HG02943 (cell line): Measurements from ENCODE around the gene SLC43A1.
A peak's percentile ranks its signal among the peaks of the same experiment; 100 is the strongest.

Experiments
- ATAC-seq: cut with Tn5 transposase; IDR thresholded peaks from one replicate; pipeline ENCODE4 v1.9.1; 2021; ENCODE audit warnings: mild to moderate bottlenecking, low read depth, moderate library complexity; ENCODE audit not compliant: unreplicated experiment

SLC43A1 gene

DNA sequence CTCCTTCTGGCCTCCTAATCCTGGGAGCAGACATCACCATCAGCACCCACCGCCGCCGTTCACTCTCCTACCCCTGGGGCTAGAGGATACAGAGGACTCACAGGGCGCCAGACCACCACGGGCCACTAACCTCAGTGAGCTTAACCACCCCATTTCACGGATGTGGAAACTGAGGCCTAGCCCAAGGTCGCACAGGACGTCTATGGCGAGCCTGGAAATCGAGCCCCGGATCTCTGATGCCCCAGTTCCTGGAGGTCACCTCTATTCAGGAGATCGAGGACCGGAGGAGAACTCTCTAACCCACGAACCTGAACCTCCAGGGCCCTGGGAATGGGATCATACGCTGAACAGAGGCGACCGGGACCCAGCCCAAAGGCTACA, 14.7 kb upstream of the SLC43A1 start:
- no peak for ATAC-seq

DNA sequence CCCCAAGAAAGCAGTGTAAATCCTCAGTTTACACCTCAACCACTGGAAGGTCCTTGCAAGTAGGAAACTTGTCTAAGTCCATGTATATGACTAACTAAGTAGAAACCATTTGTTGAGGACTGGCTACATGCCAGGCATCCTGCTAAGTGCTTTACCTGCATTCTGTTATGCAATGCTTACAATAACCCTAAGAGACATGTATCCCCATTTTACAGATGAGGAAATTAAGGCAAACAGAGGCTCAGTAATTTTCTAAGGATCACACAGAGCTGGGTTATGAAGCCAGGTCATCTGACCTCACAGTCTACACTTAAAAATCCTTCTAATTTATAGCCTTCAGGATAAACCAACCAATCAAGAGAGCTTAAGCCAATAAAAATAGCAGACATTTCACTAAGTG, 13.5 kb upstream of the SLC43A1 start:
- ATAC-seq: no peak

DNA sequence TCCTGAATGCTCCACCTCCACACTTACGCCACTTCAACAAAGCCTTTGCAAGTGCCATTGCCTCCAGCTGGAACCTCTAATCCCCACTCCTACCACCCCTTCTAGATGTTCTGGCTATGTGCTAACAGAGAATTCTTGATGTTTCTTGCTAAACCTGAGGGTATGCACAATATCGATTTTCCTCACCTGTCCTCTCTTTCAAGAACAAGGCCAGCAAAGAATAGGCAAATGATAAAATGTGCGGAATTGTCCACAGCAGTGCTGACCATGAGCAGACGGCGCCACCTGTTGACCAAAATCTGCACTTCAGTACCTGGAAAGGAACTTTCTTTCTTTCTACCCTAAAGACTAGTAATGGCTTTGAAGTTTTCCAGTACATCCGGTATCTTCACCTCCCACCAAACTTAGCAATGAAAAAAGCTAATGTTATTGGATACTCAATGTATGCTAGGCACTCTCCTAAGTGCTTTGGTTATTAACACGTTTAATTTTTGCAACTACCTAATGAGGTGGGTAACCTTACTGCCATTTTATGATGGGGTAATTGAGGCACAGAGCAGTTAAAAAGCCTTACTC, 11.6 kb upstream of the SLC43A1 start:
- ATAC-seq: no peak

DNA sequence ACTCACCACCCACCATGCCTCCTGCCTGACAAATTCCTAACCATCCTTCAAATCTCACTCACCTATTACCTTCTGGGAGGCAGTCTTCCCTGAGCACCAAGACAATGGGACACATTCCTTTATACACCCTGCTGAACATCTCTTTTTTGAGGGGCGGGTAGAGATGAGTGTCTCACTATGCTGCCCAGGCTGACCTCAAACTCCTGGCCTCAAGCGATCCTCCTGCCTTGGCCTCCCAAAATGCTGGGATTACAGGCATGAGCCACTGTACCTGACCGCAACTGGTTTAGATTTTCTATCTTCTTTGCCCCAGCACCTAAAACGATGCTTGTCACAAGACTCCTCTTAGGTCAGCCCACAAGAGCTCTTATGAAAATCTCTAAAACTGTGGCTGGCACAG, 7.9 kb upstream of the SLC43A1 start:
- ATAC-seq: no peak

DNA sequence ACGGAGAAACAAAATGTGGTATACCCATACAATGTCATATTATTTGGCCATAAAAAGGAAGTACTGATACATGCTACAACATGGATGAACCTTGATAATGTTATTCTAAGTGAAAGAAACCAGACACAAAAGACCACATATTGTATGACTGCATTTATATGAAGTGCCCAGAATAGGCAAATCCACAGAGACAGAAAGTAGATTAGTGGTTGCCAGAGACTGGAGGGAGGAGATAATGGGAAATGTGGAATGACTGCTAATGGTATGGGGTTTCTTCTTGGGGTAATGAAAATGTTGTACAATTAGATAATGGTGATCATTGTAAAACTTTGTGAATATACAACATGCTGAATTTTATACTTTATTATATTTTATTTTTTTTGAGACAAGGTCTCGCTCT, 5.6 kb upstream of the SLC43A1 start:
- ATAC-seq: no peak

DNA sequence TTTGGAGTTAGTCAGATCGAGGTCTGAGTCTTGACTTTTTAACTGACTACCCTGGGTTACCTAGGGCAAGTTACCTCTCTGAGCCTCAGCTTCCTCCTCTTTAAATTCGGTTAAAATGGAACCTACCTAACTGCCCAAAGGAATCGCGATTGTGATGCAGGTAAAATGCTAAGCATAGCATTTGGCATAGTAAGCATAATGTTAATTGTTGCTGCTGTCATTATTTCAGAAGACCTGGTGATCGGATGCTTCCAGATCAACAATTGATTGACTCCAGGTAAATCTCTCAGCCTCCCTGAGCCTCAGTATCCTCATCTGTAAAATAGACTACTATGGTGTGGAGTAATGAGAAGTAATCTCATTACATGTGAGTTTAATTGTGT, 550 bp upstream of the SLC43A1 start:
- ATAC-seq: no peak

DNA sequence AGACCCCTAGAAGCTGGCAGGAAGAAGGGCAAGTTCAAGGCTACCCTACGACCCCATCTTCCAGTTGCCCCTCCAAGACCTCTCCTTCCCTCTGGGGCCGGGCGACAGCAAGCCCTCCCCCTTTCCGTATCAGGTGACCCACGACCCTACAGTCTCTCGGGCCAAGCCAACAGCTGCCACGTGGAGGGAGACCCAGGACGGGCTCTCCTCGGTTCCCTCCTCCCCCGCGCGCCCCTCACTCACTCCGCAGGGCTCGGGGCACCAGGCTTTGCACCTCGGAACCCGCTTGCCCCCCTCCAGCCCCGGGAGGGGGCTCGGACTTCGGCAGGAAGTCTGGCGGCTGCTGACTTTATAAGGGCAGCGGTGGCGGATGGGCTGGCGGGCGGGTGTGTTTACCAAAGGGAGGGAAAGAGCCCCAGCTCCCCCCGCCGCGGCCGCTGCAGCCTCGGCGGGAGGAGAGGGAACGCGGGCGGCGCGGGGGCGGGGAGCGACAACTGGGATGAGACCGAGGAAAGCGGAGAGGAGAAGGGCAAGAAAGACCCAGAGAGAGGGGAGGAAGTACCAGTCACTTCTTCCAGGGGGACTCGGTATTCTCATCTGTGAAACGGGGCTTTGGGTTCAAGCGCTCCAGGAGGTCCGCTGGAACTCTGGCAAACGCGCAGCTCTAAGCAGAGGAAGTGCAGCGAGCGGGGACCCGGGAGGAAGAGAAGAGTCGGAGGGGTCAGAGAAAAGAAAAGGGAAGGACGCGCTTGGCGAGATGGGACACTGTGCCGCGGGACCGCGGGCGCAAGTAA, 767 bp downstream of the SLC43A1 start:
- ATAC-seq: peak; percentile 34

DNA sequence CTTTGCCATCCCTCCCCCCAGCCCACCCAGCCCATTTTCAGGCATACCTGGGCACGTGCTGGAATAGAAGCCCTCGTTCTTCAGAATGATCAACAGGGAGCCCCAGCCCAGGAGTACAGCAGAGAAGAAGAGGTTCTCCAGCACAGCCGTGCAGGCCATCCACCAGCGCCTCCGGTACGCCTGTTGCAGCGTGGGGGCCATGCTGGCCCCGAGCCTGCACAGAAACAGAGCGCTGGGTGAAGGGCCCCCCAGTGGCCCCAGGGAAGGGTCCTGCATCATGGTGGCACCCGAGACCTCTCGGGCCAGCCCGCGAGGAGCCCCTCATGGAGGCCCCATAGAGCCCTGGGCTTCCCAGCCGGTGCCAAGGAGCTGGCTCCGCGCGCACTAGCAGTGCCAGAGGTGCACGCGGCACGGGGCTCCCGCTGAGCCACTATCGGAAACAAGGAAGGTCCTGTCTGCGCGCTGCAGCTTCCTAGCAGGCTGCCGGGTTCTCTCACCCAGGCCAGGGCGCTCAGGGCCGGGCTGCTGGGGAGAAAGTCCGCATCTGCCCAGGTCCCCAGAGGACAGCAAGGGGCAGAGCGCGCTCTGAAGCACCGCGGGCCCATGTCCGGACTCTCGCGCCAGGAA, 1.5 kb downstream of the SLC43A1 start:
- ATAC-seq: peak; percentile 39

DNA sequence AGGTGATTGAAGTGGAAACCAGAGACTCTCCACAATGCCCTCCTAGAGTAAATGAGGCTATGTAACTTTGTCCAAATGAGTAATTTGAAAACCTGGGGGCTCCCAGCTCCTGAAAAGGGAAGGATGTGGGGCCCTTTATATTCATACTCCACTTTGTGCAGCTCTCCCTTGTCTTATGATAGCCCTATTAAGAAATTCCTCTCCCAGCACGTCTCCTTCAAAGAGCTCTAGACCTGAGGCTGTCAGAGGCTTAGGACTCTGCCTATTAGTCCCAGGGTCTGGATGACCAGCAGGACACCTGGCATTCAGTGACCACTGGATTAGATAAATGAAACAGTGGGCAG, 2.1 kb downstream of the SLC43A1 start:
- no peak for ATAC-seq

DNA sequence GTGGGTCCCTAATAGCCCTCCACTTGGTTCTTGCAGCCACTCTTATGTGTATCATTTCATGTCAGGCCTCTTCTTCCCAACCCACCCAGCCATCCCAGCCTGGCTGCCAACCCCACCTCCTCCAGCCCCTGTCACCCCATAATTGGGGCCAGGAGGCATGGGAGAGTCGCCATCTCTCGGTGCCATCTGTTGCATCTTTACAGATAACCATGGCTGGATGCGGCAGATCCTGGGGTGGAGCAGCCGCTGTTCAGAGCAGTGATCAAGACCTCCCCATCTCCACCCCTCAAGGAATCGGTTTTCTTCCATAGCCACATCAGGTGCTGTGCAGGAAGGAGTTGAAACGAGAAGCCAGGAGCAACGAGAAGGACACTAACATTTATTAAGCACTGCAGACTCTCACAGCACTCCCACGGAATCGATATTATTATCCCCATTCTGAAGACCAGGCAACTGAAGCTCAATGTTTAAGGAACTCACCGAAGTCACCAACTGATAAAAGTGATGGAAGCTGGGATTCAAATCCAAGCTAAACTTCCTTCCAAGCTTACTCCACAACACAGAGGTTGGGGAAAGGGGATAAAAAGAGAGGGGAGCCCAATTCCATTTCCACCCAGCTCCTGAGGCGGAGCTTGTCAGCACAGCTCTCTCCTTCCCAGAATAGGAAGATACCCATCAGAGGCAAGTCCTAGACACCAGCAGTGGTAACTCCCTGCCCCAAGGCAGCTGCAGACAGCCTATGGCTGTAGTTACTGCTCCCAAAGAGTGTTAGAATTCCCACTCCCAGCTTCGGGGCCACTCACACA, 2.7 kb downstream of the SLC43A1 start:
- no peak for ATAC-seq

DNA sequence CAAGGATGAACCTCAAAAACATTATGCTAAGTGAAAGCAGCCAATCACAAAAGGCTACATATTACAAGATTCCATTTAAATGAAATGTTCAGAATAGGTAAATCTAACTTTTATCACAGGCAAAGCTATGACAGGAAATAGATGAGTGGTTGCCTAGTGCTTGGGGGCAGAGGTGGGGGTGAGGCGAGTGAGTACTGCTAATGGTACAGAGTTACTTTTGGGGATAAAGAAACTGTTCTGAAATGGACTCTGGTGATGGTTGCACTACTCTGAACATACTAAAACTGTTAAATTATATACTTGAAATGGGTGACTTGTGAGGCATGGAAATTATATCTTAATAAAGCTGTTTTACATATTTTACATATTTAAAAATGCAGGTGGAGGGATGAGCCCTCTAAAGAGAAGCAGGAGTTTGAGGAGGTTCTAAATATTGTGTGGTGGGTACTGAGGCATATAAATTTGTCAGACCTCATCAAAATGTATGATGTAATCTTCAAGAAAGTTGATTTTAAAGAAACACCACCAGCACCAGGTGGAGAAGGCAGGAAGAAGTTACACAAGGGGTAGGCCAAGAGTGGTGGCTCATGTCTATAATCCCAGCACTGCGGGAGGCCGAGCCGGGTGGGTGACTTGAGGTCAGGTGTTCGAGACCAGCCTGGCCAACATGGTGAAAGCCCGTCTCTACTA, 3.6 kb downstream of the SLC43A1 start:
- ATAC-seq: no peak

DNA sequence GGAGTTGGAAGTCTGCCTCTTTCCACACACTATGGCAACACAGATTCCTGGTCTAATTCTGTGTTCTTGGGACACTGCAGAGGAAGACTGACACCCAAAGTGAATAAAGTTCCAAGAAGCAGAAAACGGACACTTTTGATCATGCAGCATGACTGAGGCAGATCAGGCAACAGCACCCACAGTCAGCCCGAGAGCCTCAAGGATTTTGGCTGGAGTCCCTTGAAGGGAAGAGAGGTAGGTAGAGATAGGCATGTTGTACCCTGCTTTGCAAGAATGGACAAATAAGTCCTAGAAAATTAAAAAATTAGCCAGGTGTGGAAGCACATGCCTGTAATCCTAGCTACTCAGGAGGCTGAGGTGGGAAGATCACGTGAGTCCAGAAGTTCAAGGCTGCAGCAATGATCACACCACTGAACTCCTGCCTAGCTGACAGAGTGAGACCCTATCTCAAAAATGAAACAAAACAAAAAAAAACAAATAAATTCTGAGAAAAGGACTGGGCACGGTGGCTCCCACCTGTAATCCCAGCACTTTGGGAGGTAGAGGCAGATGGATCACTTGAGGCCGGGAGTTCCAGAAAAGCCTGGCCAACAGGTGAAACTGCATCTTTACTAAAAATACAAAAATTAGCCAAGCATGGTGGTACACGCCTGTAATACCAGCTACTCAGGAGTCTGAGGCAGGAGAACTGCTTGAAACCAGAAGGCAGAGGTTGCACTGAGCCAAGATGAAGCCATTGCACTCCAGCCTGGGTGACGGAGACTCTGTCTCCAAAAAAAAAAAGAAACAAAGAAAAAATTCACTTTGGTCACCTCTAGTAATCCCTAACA, 6.9 kb downstream of the SLC43A1 start:
- no peak for ATAC-seq

DNA sequence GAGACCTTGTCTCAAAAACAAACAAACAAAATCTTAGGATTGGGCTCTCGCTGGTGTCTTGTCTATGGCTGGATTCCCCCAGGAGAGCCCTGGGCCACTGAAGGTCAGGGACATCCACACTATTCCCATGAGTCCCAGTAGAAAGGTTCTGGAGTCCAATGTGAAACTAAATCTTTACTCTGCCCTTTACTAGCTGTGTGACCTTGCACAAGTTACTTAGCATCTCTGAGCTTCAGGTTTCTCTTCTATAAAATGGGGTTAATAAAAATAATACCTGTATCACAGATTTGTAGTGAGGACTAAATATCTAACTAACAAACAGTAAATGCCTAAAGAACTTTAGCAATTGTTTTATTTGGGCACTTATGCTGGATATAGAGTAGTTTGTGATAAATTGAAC, 9.0 kb downstream of the SLC43A1 start:
- no peak for ATAC-seq

DNA sequence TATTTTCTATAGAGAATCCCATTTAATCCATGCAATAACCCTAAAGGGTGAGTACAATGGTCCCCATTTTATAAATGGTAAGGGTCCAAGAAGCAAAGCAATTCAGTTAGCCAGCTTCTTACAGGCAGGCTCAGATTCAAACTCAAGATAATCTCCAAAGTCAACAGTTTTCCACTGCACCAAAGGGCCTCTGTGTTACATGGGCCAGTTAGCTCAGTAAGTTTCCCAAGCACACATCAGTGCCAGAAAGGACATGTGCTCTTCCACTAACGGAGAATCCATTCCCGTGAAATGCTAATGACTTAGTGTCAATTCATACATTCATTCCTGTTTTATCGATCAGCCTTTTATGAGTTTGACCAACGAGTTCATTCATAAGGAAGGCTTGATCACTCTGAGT, 11.0 kb downstream of the SLC43A1 start:
- ATAC-seq: no peak

DNA sequence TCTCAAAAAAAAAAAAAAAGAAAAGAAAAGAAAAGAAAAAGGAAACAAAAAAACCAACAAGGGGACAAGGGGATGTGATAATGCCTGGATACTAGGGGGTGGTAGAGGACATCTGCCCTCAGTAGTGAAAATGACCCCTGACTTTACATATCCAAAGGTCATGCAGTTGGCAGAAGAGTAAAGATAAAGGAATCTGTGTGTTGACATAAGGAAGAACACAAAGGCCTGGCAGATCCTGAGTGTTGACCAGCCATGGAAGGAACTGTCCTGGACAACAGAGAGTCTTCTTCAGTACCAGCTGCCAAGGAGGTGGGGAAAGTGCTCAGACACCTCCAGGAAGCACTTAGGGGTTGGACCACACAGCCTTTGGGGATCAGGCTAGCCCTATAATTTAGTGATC, 12.6 kb downstream of the SLC43A1 start:
- ATAC-seq: no peak

DNA sequence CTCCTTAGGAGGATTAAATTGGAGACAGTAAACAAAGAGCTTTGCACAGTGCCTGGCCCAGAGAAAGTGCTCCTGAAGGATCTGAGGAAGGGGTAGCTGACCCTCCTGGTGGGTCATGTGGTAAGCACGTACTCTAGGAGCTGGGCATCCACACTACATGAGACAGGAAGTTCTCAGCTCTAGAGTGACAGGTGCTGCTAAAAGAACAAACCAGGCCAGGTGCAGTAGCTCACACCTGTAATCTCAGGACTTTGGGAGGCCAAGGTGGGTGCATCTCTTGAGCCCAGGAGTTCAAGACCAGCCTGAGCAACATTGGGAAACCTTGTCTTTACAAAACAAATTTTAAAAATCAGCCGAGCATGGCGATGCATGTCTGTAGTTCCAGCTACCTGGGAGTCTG, 13.1 kb downstream of the SLC43A1 start:
- ATAC-seq: no peak

DNA sequence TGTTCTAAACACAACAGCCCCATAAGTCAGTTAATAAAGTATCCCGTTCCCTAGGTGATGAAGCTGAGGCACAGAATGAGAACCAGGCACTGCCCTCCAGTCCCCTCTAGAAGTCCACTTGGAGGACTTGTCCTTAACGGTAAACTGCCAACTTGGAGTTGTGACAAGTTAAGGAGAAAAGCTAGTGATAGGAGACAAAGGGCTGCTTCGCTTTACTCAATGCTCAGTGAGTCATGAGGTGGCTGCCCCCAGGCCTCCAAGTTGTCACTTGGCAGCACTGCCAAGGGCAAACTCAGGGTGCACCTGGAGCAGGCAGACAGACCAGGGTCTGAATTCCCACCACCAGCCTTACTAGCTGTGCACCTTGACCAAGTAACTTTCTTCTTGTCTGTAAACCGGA, 13.5 kb downstream of the SLC43A1 start:
- no peak for ATAC-seq

DNA sequence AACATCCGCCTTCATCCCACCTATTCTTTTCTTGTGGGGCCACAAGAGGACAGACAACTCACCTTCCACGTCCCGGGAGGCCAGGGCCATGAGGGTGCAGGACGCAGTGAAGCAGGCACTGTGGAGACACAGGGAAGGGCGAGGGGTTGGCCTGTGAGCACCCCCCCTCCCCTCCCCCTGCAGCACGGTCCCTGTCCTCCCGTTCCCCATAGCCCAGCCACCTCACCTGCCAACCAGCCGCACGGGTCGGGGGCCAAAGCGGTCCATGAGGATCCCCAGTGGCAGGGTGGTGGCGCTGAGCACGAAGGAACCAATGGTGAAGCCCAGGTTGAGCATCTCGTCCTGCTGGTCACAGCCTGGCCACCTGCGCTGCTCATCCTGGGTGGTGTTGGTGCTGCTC, 14.6 kb downstream of the SLC43A1 start:
- no peak for ATAC-seq

DNA sequence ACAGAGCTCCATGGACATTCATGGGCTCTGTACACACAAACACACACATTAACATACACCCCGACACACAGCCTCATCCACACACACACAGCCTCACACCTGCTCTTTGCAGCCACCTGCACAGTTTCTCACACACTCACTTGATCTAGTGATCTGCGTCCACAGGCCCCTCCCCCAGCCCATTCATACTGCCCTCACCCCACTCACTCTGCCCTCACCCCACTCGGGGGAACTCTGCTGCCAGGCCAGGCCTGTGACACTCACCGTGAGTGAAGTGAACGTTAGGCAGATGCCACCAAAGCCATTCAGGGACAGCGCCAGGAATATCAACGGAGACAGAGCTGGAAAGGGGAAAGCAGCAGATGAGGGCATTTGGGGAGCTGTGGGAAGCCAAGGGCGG, 15.0 kb downstream of the SLC43A1 start:
- ATAC-seq: no peak

DNA sequence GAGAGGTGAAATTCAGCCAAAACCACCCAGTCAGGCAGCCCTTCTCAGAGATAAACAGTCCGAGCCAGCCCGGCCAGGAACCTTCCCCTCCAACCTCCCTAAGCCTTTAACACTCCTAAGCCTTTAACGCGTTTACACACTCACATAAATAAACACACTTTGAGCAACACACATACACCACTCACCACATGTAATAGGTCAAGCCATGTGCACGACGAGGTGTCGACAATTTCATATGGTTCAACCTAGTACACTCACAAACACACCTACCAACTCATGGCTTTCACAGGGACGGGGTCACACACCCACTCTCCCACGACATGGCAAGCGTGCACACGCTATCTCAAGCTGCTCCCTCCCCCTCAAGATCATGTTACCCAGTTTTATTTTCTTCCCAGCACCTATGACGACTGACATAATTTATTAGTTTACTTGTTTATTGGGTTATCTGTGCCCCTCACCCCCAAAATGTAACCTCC, 15.5 kb downstream of the SLC43A1 start:
- ATAC-seq: no peak
